ENCODE results near the gene PURB. TPM values are rescaled to one million over a fixed set of nuclear protein-coding genes. Genes with fewer than 3 reads are reported as not detected.

PURB gene
- 12.3 and 13.8 TPM in 2 replicates for total RNA-seq (2014; rRNA removed; shearing (Covaris generic))

DNA sequence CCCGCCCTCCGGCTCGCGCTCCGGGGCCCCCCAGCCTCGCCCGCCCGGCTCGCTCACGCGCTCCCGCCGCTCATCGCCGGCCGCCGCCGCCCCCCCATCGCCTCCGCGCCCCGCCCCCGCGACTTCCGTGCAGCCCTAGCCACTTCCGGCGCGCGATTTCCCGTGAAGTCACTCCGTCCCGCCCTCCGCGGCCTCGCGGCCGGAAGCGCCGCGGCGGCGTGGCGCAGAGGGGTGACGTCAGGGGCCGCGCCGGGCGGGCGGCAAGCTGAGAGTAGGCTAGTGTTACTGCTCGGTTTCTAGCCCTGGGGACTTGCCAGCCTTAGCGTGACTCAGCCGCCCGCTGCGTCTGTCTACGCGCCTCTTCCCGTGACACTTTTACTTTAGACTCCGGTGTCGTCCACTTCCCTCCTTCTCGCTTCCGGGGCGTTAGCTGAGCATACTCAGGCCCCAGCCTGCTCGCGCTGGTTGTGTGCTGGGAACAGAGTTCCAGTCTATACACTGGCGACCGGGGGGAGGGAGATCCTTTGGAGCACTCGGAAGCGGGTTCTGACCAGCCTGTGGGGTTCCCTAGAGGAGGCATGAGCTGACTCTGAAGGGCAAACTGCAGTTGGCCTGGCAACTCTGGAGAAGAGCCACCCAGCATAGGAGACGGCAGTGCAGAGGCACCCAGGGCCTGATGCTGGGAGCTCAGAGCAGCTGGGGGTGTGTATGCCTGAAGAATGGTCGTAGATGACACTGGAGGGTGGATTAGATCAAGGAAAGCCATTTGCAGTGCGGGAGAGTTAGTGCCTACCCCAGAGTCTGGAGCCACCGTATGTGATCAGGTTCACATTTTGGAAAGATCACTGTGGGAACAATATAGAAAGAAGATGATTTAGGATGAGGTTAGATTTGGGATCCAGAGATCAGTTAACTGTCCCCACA is at the start of gene PURB:
PURB (minus strand) TSS at position 137 of the 924 bp plus-strand sequence. CDS start 182 bp downstream, outside the sequence.

DNA sequence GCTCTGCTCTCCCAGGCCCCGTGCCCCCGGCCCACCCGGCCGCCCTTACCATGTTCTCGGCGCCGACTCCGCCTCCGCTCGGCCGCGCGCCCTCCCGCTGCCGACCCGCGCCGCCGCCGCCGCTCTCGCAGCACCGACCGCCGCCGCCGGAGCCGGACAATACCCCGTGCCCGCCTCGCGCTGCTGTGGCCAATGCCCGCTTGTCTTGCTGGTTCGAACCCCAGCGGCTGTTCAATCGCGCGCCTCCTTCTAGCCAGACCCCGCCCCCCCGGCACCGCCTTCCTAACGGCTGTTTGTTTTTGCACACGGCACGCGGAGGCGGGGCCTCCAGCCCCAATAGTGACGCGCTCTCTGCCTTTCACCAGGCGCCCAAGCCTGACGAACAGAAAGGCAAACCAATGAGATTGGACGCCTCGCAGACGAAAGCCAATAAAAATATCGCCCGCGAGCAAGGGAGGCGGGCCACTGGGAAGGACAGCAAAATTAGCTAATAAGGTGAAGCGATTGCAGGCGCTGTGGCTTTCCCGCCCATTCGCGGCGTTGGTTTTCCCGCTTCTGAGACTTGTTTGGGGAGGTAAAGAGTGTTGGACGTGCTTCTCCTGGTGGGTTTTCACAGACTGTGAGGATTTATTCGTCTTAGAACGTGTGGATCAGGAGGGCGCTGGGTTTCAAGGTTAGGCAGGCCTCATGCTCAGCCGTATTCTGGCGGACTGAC is 37.3 kb downstream of the PURB start, which contains the start of gene H2AZ2:
H2AZ2 (minus strand) TSS at position 168 of the 715 bp plus-strand sequence; CDS start at position 52, 116 bp downstream.

Other genes with a start within 250 kb of the PURB start
- gene ZMIZ2, start 136.7 kb downstream of the PURB start, total RNA-seq (2014; rRNA removed; shearing (Covaris generic)), result 13.1 and 14.1 TPM in 2 replicates
- 3,364 and 3,839 TPM in 2 replicates for gene PPIA, start 88.8 kb downstream of the PURB start, total RNA-seq (2014; rRNA removed; shearing (Covaris generic))
- 271 and 294 TPM in 2 replicates for gene H2AZ2, start 37.4 kb downstream of the PURB start, total RNA-seq (2014; rRNA removed; shearing (Covaris generic))
- gene MYO1G, start 93.5 kb upstream of the PURB start, total RNA-seq (2014; rRNA removed; shearing (Covaris generic)), result 0.08 and 0.13 TPM in 2 replicates
- 22.9 and 29.8 TPM in 2 replicates for gene CCM2, start 114.7 kb upstream of the PURB start, total RNA-seq (2014; rRNA removed; shearing (Covaris generic))
- 0.41 and 0.45 TPM in 2 replicates for gene NACAD, start 203.4 kb upstream of the PURB start, total RNA-seq (2014; rRNA removed; shearing (Covaris generic))
- 116 and 139 TPM in 2 replicates for gene TBRG4, start 226.2 kb upstream of the PURB start, total RNA-seq (2014; rRNA removed; shearing (Covaris generic))

Data from A375 (cell line).